CD4-positive, alpha-beta T cell (primary cell): ENCODE measurements around the gene GPC6. TPM values are rescaled to one million over a fixed set of nuclear protein-coding genes. Genes with fewer than 3 reads are reported as not detected.

ENCODE experiments used
- ATAC-seq: fragments of 200-7000 bp; cut with Tn5 transposase; one replicate; pipeline ENCODE4 v1.10.0; 2022; ENCODE audit warnings: mild to moderate bottlenecking; ENCODE audit not compliant: poor library complexity
- CTCF ChIA-PET: fragments of 350-600 bp; sonication (Branson Sonifier 250); formaldehyde crosslinking; loops from one replicate; lab custom pipeline; 2021; ENCODE audit warnings: antibody characterized with exemption, inconsistent platforms; lab: Charles Lee
- POLR2A ChIA-PET: fragments of 350-600 bp; sonication (Branson Sonifier 250); formaldehyde crosslinking; loops from one replicate; lab custom pipeline; 2021; ENCODE audit warnings: antibody characterized with exemption, inconsistent platforms; lab: Charles Lee
- DNase-seq, 14 experiments: peaks; one replicate each; pipeline ENCODE4 v3.0.0-alpha.2; 2013 to 2020; ENCODE audit warnings: mixed read lengths in 2 of 14
- H3K27ac ChIP-seq, 2 donors: one replicate each; pipeline versions ENCODE4 v1.5.1 to v1.7.0; 2013; ENCODE audit warnings: low read length in 2 of 2, low read depth in 1 of 2, mild to moderate bottlenecking in 1 of 2
- H3K27me3 ChIP-seq, 2 experiments: 1 replicate in 1 of 2; 2 replicates in 1 of 2; pipeline versions ENCODE4 v1.6.1 to v1.7.0; 2013; ENCODE audit warnings: low read length in 2 of 2, control low read depth in 1 of 2, mild to moderate bottlenecking in 1 of 2, moderate library complexity in 1 of 2; ENCODE audit not compliant: insufficient read depth in 2 of 2, control insufficient read depth in 1 of 2
- H3K36me3 ChIP-seq: one replicate; pipeline ENCODE4 v1.6.1; 2013; ENCODE audit warnings: low read length, control low read depth; ENCODE audit not compliant: insufficient read depth
- H3K4me1 ChIP-seq: one replicate; pipeline ENCODE4 v1.6.1; 2013; ENCODE audit warnings: low read length, control low read depth; ENCODE audit not compliant: insufficient read depth
- H3K4me3 ChIP-seq: one replicate; pipeline ENCODE4 v1.5.1; 2013; ENCODE audit warnings: mild to moderate bottlenecking, low read length, moderate library complexity
- H3K9me3 ChIP-seq, 2 experiments: 1 replicate in 1 of 2; 2 replicates in 1 of 2; pipeline versions ENCODE4 v1.6.1 to v1.7.0; 2013; ENCODE audit warnings: low read length in 2 of 2, mild to moderate bottlenecking in 2 of 2, control low read depth in 1 of 2, moderate library complexity in 1 of 2; ENCODE audit not compliant: control insufficient read depth in 1 of 2, insufficient read depth in 1 of 2
- H3K27ac Mint-ChIP-seq: one replicate; pipeline ENCODE4 v1.8.0; 2020; ENCODE audit warnings: mixed read lengths
- H3K27me3 Mint-ChIP-seq: one replicate; pipeline ENCODE4 v1.8.0; 2021; ENCODE audit warnings: mixed read lengths
- H3K36me3 Mint-ChIP-seq: one replicate; pipeline ENCODE4 v1.8.0; 2021; ENCODE audit warnings: low read depth, mixed read lengths
- H3K4me1 Mint-ChIP-seq: one replicate; pipeline ENCODE4 v1.8.0; 2021; ENCODE audit warnings: low read depth, mixed read lengths
- H3K4me3 Mint-ChIP-seq: one replicate; pipeline ENCODE4 v1.8.0; 2020; ENCODE audit warnings: mild to moderate bottlenecking, mixed read lengths
- H3K9me3 Mint-ChIP-seq: one replicate; pipeline ENCODE4 v1.8.0; 2020; ENCODE audit warnings: mixed read lengths
- intact Hi-C, 2 experiments: fragments of 100-400 bp; cut with DNase I in 1 of 2; cut with micrococcal nuclease in 1 of 2; formaldehyde crosslinking; loops; one replicate each; pipeline versions ENCODE4 v1.15.1 to v1.9.0; 2023 to 2025; cut with DNase I, micrococcal nuclease
- total RNA-seq, 174 experiments: library from RNA in 2 of 174; stranded (reverse) in 2 of 174; gene quantifications; one replicate each; pipeline ENCODE4 v1.2.3 and lab custom pipeline; 2021 to 2026
- TF ChIP-seq, protein P1 (sequence below): fragments of 200-600 bp; IDR thresholded peaks from one replicate; pipeline ENCODE4 v1.8.0; 2022; ENCODE audit warnings: antibody characterized with exemption, mild to moderate bottlenecking

GPC6 gene
- total RNA-seq, 2 experiments from 2014 or later, result not detected

- Histone ChIP-seq H3K27me3 (no peaks in the 10 kb centered on the region), H3K9me3 (peaks cover 0 to 13% of the 10 kb centered on the region in 2 experiments), H3K36me3 (no peaks in the 10 kb centered on the region), H3K4me3 (no peak overlapping the region), H3K27ac (no peak overlapping the region), H3K4me1 (no peaks in the 10 kb centered on the region)
- no peaks in the 10 kb centered on the region for H3K4me1 Mint-ChIP-seq
- no peak for ATAC-seq
- TF ChIP-seq, protein P1, sequence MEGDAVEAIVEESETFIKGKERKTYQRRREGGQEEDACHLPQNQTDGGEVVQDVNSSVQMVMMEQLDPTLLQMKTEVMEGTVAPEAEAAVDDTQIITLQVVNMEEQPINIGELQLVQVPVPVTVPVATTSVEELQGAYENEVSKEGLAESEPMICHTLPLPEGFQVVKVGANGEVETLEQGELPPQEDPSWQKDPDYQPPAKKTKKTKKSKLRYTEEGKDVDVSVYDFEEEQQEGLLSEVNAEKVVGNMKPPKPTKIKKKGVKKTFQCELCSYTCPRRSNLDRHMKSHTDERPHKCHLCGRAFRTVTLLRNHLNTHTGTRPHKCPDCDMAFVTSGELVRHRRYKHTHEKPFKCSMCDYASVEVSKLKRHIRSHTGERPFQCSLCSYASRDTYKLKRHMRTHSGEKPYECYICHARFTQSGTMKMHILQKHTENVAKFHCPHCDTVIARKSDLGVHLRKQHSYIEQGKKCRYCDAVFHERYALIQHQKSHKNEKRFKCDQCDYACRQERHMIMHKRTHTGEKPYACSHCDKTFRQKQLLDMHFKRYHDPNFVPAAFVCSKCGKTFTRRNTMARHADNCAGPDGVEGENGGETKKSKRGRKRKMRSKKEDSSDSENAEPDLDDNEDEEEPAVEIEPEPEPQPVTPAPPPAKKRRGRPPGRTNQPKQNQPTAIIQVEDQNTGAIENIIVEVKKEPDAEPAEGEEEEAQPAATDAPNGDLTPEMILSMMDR, result no peak
- no peaks in the 10 kb centered on the region for H3K36me3 Mint-ChIP-seq
- H3K9me3 Mint-ChIP-seq, result peaks cover 18% of the 10 kb centered on the region
- H3K27ac Mint-ChIP-seq, result no peak overlapping the region
- H3K27me3 Mint-ChIP-seq, result no peaks in the 10 kb centered on the region
- DNase-seq, result no peak
- intact Hi-C loops, result no loop called here
- ChIA-PET CTCF (no interaction called here), POLR2A (no interaction called here)
- no peak overlapping the region for H3K4me3 Mint-ChIP-seq
Measured at GRCh38 chr13:93714171-93714570, 487.6 kb downstream of the GPC6 start.

GRCh38 chr13:93715866-93716265 is 489.3 kb downstream of the GPC6 start:
- Histone ChIP-seq H3K36me3 (no peaks in the 10 kb centered on the region), H3K27me3 (no peaks in the 10 kb centered on the region), H3K9me3 (peaks cover 0 to 13% of the 10 kb centered on the region in 2 experiments), H3K4me3 (no peak overlapping the region), H3K4me1 (no peaks in the 10 kb centered on the region), H3K27ac (no peak overlapping the region)
- H3K36me3 Mint-ChIP-seq, result no peaks in the 10 kb centered on the region
- TF ChIP-seq, protein P1, result no peak
- ATAC-seq, result no peak
- ChIA-PET CTCF (no interaction called here), POLR2A (no interaction called here)
- no peak for DNase-seq
- H3K27me3 Mint-ChIP-seq, result no peaks in the 10 kb centered on the region
- H3K4me3 Mint-ChIP-seq, result no peak overlapping the region
- no peak overlapping the region for H3K27ac Mint-ChIP-seq
- intact Hi-C loops, result no loop called here
- peaks cover 21% of the 10 kb centered on the region for H3K9me3 Mint-ChIP-seq
- H3K4me1 Mint-ChIP-seq, result no peaks in the 10 kb centered on the region

DNA sequence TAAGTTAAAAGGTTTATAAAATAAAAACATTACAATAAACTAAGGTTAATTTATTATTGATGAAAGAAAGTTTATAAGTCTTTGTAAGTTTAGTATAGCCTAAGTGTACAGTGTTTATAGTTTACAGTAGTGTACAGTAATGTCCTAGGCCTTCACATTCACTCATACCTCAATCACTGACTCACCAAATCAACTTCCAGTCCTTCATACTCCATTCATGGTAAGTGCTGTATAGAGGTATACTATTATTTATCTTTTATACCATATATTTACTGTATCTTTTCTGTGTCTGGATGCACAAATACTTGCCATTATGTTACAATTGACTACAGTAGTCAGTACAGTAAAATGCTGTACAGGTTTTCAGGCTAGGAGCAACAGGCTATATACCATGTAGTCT is 490.0 kb downstream of the GPC6 start:
- ATAC-seq (no peak), DNase-seq (no peak)
- ChIA-PET POLR2A (no interaction called here), CTCF (no interaction called here)
- H3K4me1 Mint-ChIP-seq, result no peaks in the 10 kb centered on the region
- H3K27me3 Mint-ChIP-seq, result no peaks in the 10 kb centered on the region
- peaks cover 23% of the 10 kb centered on the region for H3K9me3 Mint-ChIP-seq
- no peaks in the 10 kb centered on the region for H3K36me3 Mint-ChIP-seq
- intact Hi-C loops, result no loop called here
- Histone ChIP-seq H3K27me3 (no peaks in the 10 kb centered on the region), H3K4me3 (no peak overlapping the region), H3K4me1 (no peaks in the 10 kb centered on the region), H3K36me3 (no peaks in the 10 kb centered on the region), H3K9me3 (peaks cover 0 to 13% of the 10 kb centered on the region in 2 experiments), H3K27ac (no peak overlapping the region)
- H3K27ac Mint-ChIP-seq, result no peak overlapping the region
- TF ChIP-seq, protein P1, result no peak
- H3K4me3 Mint-ChIP-seq, result no peak overlapping the region
